ENCODE results near the gene TARS1. TPM values are rescaled to one million over a fixed set of nuclear protein-coding genes. Genes with fewer than 3 reads are reported as not detected.

The TARS1 gene
- total and polyA plus RNA-seq, 4 experiments from 2014 or later = 51.9 to 126 (median 86.0) TPM

GRCh38 chr5:33472805-33473409 lies 32.1 kb downstream of the TARS1 start:
- H3K27ac ChIP-seq (ENCODE audit: low read depth, low read length) = no peak overlapping the region

GRCh38 chr5:33474004-33474403 lies 33.2 kb downstream of the TARS1 start:
- no peak overlapping the region for H3K27ac Mint-ChIP-seq
- Histone ChIP-seq H3K27ac (ENCODE audit: low read depth, low read length) (no peak overlapping the region), H3K36me3 (ENCODE audit: insufficient read depth, low read length) (peaks cover 19% of the 10 kb centered on the region), H3K4me3 (ENCODE audit: low read length in 2 of 2) (no peak overlapping the region), H3K9me3 (ENCODE audit: control insufficient read depth in 1 of 2, low read length in 2 of 2) (no peaks in the 10 kb centered on the region), H3K4me1 (ENCODE audit: insufficient read depth, low read length) (no peaks in the 10 kb centered on the region), H3K27me3 (ENCODE audit: insufficient read depth, low read length) (no peaks in the 10 kb centered on the region)
- no peaks in the 10 kb centered on the region for H3K4me1 Mint-ChIP-seq
- H3K4me3 Mint-ChIP-seq = no peak overlapping the region
- no peak for DNase-seq
- intact Hi-C loops (cut with micrococcal nuclease) = no loop called here
- POLR2A ChIA-PET (ENCODE audit: partially characterized antibody) = no interaction called here
- peaks cover 61 to 69% of the 10 kb centered on the region in 2 donors for H3K36me3 Mint-ChIP-seq
- CTCF ChIA-PET (ENCODE audit: partially characterized antibody) = no interaction called here
- no peaks in the 10 kb centered on the region for H3K27me3 Mint-ChIP-seq
- peaks cover 0 to 4% (median under 1%) of the 10 kb centered on the region in 8 donors for H3K9me3 Mint-ChIP-seq

More at GRCh38 chr5:33472805-33473409, 32.1 kb downstream of the TARS1 start:
- peaks cover 70 to 73% of the 10 kb centered on the region in 2 donors for H3K36me3 Mint-ChIP-seq
- Histone ChIP-seq H3K9me3 (ENCODE audit: control insufficient read depth in 1 of 2, low read length in 2 of 2) (no peaks in the 10 kb centered on the region), H3K4me3 (ENCODE audit: low read length in 2 of 2) (no peak overlapping the region), H3K27me3 (ENCODE audit: insufficient read depth, low read length) (no peaks in the 10 kb centered on the region), H3K4me1 (ENCODE audit: insufficient read depth, low read length) (no peaks in the 10 kb centered on the region), H3K36me3 (ENCODE audit: insufficient read depth, low read length) (peaks cover 29% of the 10 kb centered on the region)
- H3K4me3 Mint-ChIP-seq = no peak overlapping the region
- no peak overlapping the region for H3K27ac Mint-ChIP-seq
- peaks cover 0 to 4% (median under 1%) of the 10 kb centered on the region in 8 donors for H3K9me3 Mint-ChIP-seq
- intact Hi-C loops (cut with micrococcal nuclease) = loop anchor here (1.0 kb wide), 1 partner anchor 461 kb away; no protein-coding TSS in a partner anchor
- H3K27me3 Mint-ChIP-seq = no peaks in the 10 kb centered on the region
- POLR2A ChIA-PET (ENCODE audit: partially characterized antibody) = no interaction called here
- CTCF ChIA-PET (ENCODE audit: partially characterized antibody) = no interaction called here
- no peaks in the 10 kb centered on the region for H3K4me1 Mint-ChIP-seq
- no peak for DNase-seq

- ChIA-PET CTCF (ENCODE audit: partially characterized antibody) (no interaction called here), POLR2A (ENCODE audit: partially characterized antibody) (no interaction called here)
- no peaks in the 10 kb centered on the region for H3K4me1 ChIP-seq (ENCODE audit: insufficient read depth, low read length)
- no peak overlapping the region for H3K27ac ChIP-seq (ENCODE audit: low read depth, low read length)
- H3K27ac Mint-ChIP-seq = no peak overlapping the region
- H3K36me3 Mint-ChIP-seq = peaks cover 57 to 68% of the 10 kb centered on the region in 2 donors
- H3K4me3 ChIP-seq (ENCODE audit: low read length in 2 of 2) = no peak overlapping the region
- H3K36me3 ChIP-seq (ENCODE audit: insufficient read depth, low read length) = peaks cover 9% of the 10 kb centered on the region
- H3K27me3 Mint-ChIP-seq = no peaks in the 10 kb centered on the region
- H3K4me3 Mint-ChIP-seq = no peak overlapping the region
- peaks cover 0 to 4% (median under 1%) of the 10 kb centered on the region in 8 donors for H3K9me3 Mint-ChIP-seq
- DNase-seq = no peak
- H3K4me1 Mint-ChIP-seq = no peaks in the 10 kb centered on the region
- intact Hi-C loops (cut with micrococcal nuclease) = no loop called here
- no peaks in the 10 kb centered on the region for H3K27me3 ChIP-seq (ENCODE audit: insufficient read depth, low read length)
- H3K9me3 ChIP-seq (ENCODE audit: control insufficient read depth in 1 of 2, low read length in 2 of 2) = no peaks in the 10 kb centered on the region
Measured at GRCh38 chr5:33474931-33475499, 34.2 kb downstream of the TARS1 start.

GRCh38 chr5:33475706-33476105 lies 34.9 kb downstream of the TARS1 start:
- Histone ChIP-seq H3K27ac (ENCODE audit: low read depth, low read length) (no peak overlapping the region), H3K9me3 (ENCODE audit: control insufficient read depth in 1 of 2, low read length in 2 of 2) (no peaks in the 10 kb centered on the region), H3K27me3 (ENCODE audit: insufficient read depth, low read length) (no peaks in the 10 kb centered on the region), H3K4me3 (ENCODE audit: low read length in 2 of 2) (no peak overlapping the region), H3K4me1 (ENCODE audit: insufficient read depth, low read length) (no peaks in the 10 kb centered on the region), H3K36me3 (ENCODE audit: insufficient read depth, low read length) (peaks cover 3% of the 10 kb centered on the region)
- no peak overlapping the region for H3K4me3 Mint-ChIP-seq
- intact Hi-C loops (cut with micrococcal nuclease) = no loop called here
- no peak overlapping the region for H3K27ac Mint-ChIP-seq
- CTCF ChIA-PET (ENCODE audit: partially characterized antibody) = interaction anchor here (1.5 kb wide), 1 partner anchor 40 kb away, joined by 3 read pairs; no protein-coding TSS in a partner anchor
- no peak for DNase-seq
- H3K36me3 Mint-ChIP-seq = peaks cover 51 to 66% of the 10 kb centered on the region in 2 donors
- H3K4me1 Mint-ChIP-seq = no peaks in the 10 kb centered on the region
- POLR2A ChIA-PET (ENCODE audit: partially characterized antibody) = no interaction called here
- peaks cover 0 to 4% (median under 1%) of the 10 kb centered on the region in 8 donors for H3K9me3 Mint-ChIP-seq
- H3K27me3 Mint-ChIP-seq = no peaks in the 10 kb centered on the region

- H3K36me3 ChIP-seq (ENCODE audit: insufficient read depth, low read length) = no peaks in the 10 kb centered on the region
- Mint-ChIP-seq H3K4me3 (no peak overlapping the region), H3K4me1 (no peaks in the 10 kb centered on the region), H3K9me3 (peaks cover 0 to 4% (median under 1%) of the 10 kb centered on the region in 8 donors), H3K27me3 (no peaks in the 10 kb centered on the region), H3K36me3 (peaks cover 43 to 57% of the 10 kb centered on the region in 2 donors), H3K27ac (no peak overlapping the region)
- intact Hi-C loops (cut with micrococcal nuclease) = no loop called here
- DNase-seq = no peak
- no peaks in the 10 kb centered on the region for H3K27me3 ChIP-seq (ENCODE audit: insufficient read depth, low read length)
- ChIA-PET POLR2A (ENCODE audit: partially characterized antibody) (no interaction called here), CTCF (ENCODE audit: partially characterized antibody) (interaction anchor here (1.5 kb wide), 1 partner anchor 41 kb away, joined by 3 read pairs; no protein-coding TSS in a partner anchor)
- H3K4me1 ChIP-seq (ENCODE audit: insufficient read depth, low read length) = no peaks in the 10 kb centered on the region
- H3K4me3 ChIP-seq (ENCODE audit: low read length in 2 of 2) = no peak overlapping the region
- H3K9me3 ChIP-seq (ENCODE audit: control insufficient read depth in 1 of 2, low read length in 2 of 2) = no peaks in the 10 kb centered on the region
- no peak overlapping the region for H3K27ac ChIP-seq (ENCODE audit: low read depth, low read length)
Measured at GRCh38 chr5:33476992-33477391, 36.2 kb downstream of the TARS1 start.

- ChIA-PET CTCF (ENCODE audit: partially characterized antibody) (interaction anchor here (0.6 to 1.1 kb wide), 2 partner anchors 13 to 42 kb away, joined by 3 to 4 read pairs; no protein-coding TSS in a partner anchor), POLR2A (ENCODE audit: partially characterized antibody) (no interaction called here)
- H3K27ac Mint-ChIP-seq = no peak overlapping the region
- H3K9me3 ChIP-seq (ENCODE audit: control insufficient read depth in 1 of 2, low read length in 2 of 2) = no peaks in the 10 kb centered on the region
- H3K36me3 Mint-ChIP-seq = peaks cover 36 to 49% of the 10 kb centered on the region in 2 donors
- H3K27me3 ChIP-seq (ENCODE audit: insufficient read depth, low read length) = no peaks in the 10 kb centered on the region
- no peak for DNase-seq
- peaks cover 0 to 4% (median under 1%) of the 10 kb centered on the region in 8 donors for H3K9me3 Mint-ChIP-seq
- H3K27ac ChIP-seq (ENCODE audit: low read depth, low read length) = no peak overlapping the region
- H3K4me3 Mint-ChIP-seq = no peak overlapping the region
- no peaks in the 10 kb centered on the region for H3K27me3 Mint-ChIP-seq
- no peaks in the 10 kb centered on the region for H3K4me1 Mint-ChIP-seq
- H3K4me1 ChIP-seq (ENCODE audit: insufficient read depth, low read length) = no peaks in the 10 kb centered on the region
- no peak overlapping the region for H3K4me3 ChIP-seq (ENCODE audit: low read length in 2 of 2)
- no peaks in the 10 kb centered on the region for H3K36me3 ChIP-seq (ENCODE audit: insufficient read depth, low read length)
- intact Hi-C loops (cut with micrococcal nuclease) = no loop called here
Measured at GRCh38 chr5:33477816-33478215, 37.1 kb downstream of the TARS1 start.

GRCh38 chr5:33479311-33479710 lies 38.5 kb downstream of the TARS1 start:
- H3K9me3 Mint-ChIP-seq = peaks cover 0 to 4% (median 0%) of the 10 kb centered on the region in 8 donors
- DNase-seq = no peak
- no peak overlapping the region for H3K27ac Mint-ChIP-seq
- peaks cover 28 to 38% of the 10 kb centered on the region in 2 donors for H3K36me3 Mint-ChIP-seq
- H3K27me3 Mint-ChIP-seq = no peaks in the 10 kb centered on the region
- no peaks in the 10 kb centered on the region for H3K4me1 Mint-ChIP-seq
- ChIA-PET POLR2A (ENCODE audit: partially characterized antibody) (no interaction called here), CTCF (ENCODE audit: partially characterized antibody) (no interaction called here)
- no peak overlapping the region for H3K4me3 ChIP-seq (ENCODE audit: low read length in 2 of 2)
- no peaks in the 10 kb centered on the region for H3K36me3 ChIP-seq (ENCODE audit: insufficient read depth, low read length)
- intact Hi-C loops (cut with micrococcal nuclease) = no loop called here
- no peaks in the 10 kb centered on the region for H3K9me3 ChIP-seq (ENCODE audit: control insufficient read depth in 1 of 2, low read length in 2 of 2)
- H3K27ac ChIP-seq (ENCODE audit: low read depth, low read length) = no peak overlapping the region
- no peaks in the 10 kb centered on the region for H3K4me1 ChIP-seq (ENCODE audit: insufficient read depth, low read length)
- H3K4me3 Mint-ChIP-seq = no peak overlapping the region
- H3K27me3 ChIP-seq (ENCODE audit: insufficient read depth, low read length) = no peaks in the 10 kb centered on the region
